Tibial artery (tissue), 4 donors: Measurements from ENCODE around the gene CHST14.

ENCODE experiments used
- DNase-seq, 2 donors: peaks; one replicate each; pipeline ENCODE4 v3.0.0-alpha.2; 2019
- H3K27ac ChIP-seq, 2 donors: fragments of 200-600 bp; sonication (generic) in 1 of 2; 1 replicate in 1 of 2; 2 replicates in 1 of 2; pipeline ENCODE4 v1.5.1; 2018 to 2019; ENCODE audit warnings: mild to moderate bottlenecking in 1 of 2
- H3K27me3 ChIP-seq, 2 donors: fragments of 200-600 bp; sonication (generic) in 1 of 2; one replicate each; pipeline versions ENCODE4 v1.5.1 to v1.6.0; 2016 to 2019
- H3K36me3 ChIP-seq, 3 donors: fragments of 200-600 bp; sonication (generic) in 2 of 3; one replicate each; pipeline ENCODE4 v1.5.1; 2016 to 2019; ENCODE audit warnings: mild to moderate bottlenecking in 2 of 3
- H3K4me1 ChIP-seq, 4 donors: fragments of 200-600 bp; sonication (generic) in 2 of 4; 1 replicate in 3 of 4; 2 replicates in 1 of 4; pipeline ENCODE4 v1.5.1; 2016 to 2019
- H3K4me3 ChIP-seq, 2 donors: fragments of 200-600 bp; sonication (generic) in 1 of 2; 1 replicate in 1 of 2; 2 replicates in 1 of 2; pipeline ENCODE4 v1.5.1; 2018 to 2019; ENCODE audit warnings: mild to moderate bottlenecking in 2 of 2
- H3K9me3 ChIP-seq, 3 donors: fragments of 200-600 bp; sonication (generic) in 1 of 3; one replicate each; pipeline ENCODE4 v1.5.1; 2016 to 2019
- intact Hi-C: fragments of 100-400 bp; cut with DNase I; formaldehyde crosslinking; loops from one replicate; pipeline ENCODE4 v1.15.0; 2023; ENCODE audit warnings: low total_unique reads
- TF ChIP-seq, protein P1 (sequence below), 2 experiments: fragments of 200-600 bp in 1 of 2; fragments of 450-650 bp in 1 of 2; IDR thresholded peaks; one replicate each; pipeline ENCODE4 v1.5.1; 2017 to 2019; ENCODE audit warnings: antibody characterized with exemption in 2 of 2, mild to moderate bottlenecking in 1 of 2, moderate library complexity in 1 of 2

CHST14 gene

GRCh38 chr15:40489274-40490175, 18.7 kb downstream of the CHST14 start:
- Histone ChIP-seq H3K4me3 (no peak overlapping the region), H3K4me1 (no peaks in the 10 kb centered on the region), H3K27me3 (peaks cover 0 to 17% of the 10 kb centered on the region in 2 donors), H3K27ac (no peak overlapping the region), H3K9me3 (no peaks in the 10 kb centered on the region), H3K36me3 (no peaks in the 10 kb centered on the region)
- DNase-seq, result no peak
- intact Hi-C loops, result no loop called here
- TF ChIP-seq, protein P1, sequence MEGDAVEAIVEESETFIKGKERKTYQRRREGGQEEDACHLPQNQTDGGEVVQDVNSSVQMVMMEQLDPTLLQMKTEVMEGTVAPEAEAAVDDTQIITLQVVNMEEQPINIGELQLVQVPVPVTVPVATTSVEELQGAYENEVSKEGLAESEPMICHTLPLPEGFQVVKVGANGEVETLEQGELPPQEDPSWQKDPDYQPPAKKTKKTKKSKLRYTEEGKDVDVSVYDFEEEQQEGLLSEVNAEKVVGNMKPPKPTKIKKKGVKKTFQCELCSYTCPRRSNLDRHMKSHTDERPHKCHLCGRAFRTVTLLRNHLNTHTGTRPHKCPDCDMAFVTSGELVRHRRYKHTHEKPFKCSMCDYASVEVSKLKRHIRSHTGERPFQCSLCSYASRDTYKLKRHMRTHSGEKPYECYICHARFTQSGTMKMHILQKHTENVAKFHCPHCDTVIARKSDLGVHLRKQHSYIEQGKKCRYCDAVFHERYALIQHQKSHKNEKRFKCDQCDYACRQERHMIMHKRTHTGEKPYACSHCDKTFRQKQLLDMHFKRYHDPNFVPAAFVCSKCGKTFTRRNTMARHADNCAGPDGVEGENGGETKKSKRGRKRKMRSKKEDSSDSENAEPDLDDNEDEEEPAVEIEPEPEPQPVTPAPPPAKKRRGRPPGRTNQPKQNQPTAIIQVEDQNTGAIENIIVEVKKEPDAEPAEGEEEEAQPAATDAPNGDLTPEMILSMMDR (IDR thresholded peaks at IDR 0.05), result no peak

DNA sequence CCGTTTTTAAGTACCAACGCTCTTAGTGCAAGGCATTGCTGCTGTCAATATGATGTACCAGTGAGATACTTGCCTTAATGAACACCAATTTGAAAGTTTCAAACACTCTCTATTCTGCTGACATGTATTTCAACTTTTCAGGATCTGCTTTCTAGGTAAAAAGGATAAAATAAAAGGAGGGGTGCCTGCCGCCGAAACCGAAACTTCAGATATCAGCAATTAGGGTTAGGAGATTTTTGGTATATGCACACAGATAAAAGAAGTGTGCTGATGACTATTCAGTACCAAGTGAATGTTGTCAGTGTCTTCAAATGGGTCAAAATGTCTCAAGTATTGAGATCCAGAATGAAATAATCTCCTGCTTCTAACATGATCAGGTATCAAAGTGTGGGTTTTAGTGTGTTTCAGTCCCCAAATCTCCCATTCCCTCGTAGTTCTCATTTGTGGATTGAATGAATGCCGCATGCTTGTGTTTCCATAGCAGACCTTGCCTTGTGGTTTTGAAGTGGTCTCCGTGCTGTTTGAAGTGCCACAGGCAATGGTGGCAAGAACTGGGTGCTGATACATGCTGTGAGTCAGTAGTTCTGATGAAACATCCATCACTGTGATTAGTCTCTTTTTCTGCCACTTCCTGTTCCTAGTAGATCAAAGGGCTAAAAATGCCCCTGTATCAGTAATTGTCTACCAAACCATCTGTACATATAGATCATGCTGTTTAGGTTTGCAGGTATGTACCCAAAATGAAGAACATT, 22.5 kb downstream of the CHST14 start:
- Histone ChIP-seq H3K4me3 (no peak overlapping the region), H3K27me3 (peaks cover 0 to 5% of the 10 kb centered on the region in 2 donors), H3K4me1 (no peaks in the 10 kb centered on the region), H3K27ac (no peak overlapping the region), H3K36me3 (no peaks in the 10 kb centered on the region), H3K9me3 (no peaks in the 10 kb centered on the region)
- no peak for DNase-seq
- intact Hi-C loops, result no loop called here
- TF ChIP-seq, protein P1 (IDR thresholded peaks at IDR 0.05), result no peak

GRCh38 chr15:40495516-40495915, 24.7 kb downstream of the CHST14 start:
- peaks cover 0 to 11% of the 10 kb centered on the region in 2 donors for H3K27me3 ChIP-seq
- no peak overlapping the region for H3K4me3 ChIP-seq
- TF ChIP-seq, protein P1 (IDR thresholded peaks at IDR 0.05), result no peak
- H3K4me1 ChIP-seq, result no peaks in the 10 kb centered on the region
- H3K27ac ChIP-seq, result no peak overlapping the region
- H3K9me3 ChIP-seq, result no peaks in the 10 kb centered on the region
- DNase-seq, result no peak
- intact Hi-C loops, result no loop called here
- H3K36me3 ChIP-seq, result no peaks in the 10 kb centered on the region

DNA sequence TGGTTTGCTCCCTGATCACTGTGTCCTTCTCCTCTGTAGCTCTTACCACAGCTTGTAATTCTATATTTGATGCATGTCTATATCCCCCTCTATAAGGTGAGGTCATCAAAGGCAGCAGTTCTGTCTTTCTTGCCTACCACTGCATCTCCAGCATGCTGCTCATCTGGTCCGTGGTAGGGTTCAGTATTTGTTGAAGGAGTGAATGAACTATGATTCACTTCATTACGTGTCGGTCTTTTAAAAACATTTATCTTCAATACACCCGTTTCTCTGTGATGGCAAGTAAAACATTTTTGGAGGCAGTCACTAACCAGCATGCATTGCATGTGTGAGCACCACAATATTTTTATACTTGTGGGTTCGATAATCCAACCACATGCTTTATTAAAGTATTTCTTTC, 27.6 kb downstream of the CHST14 start:
- Histone ChIP-seq H3K36me3 (no peaks in the 10 kb centered on the region), H3K27me3 (peaks cover 0 to 16% of the 10 kb centered on the region in 2 donors), H3K9me3 (no peaks in the 10 kb centered on the region), H3K27ac (no peak overlapping the region), H3K4me1 (no peaks in the 10 kb centered on the region), H3K4me3 (no peak overlapping the region)
- DNase-seq, result no peak
- intact Hi-C loops, result no loop called here
- TF ChIP-seq, protein P1 (IDR thresholded peaks at IDR 0.05), result no peak

GRCh38 chr15:40498891-40499290, 28.1 kb downstream of the CHST14 start:
- Histone ChIP-seq H3K9me3 (no peaks in the 10 kb centered on the region), H3K27me3 (peaks cover 0 to 16% of the 10 kb centered on the region in 2 donors), H3K4me3 (no peak overlapping the region), H3K27ac (no peak overlapping the region), H3K36me3 (no peaks in the 10 kb centered on the region), H3K4me1 (no peaks in the 10 kb centered on the region)
- TF ChIP-seq, protein P1 (IDR thresholded peaks at IDR 0.05), result no peak
- no peak for DNase-seq
- intact Hi-C loops, result no loop called here
